HL-60 (cell line): ENCODE results near the gene GUCY1A2.

ENCODE experiments used
- DNase-seq, 2 experiments: peaks; one replicate each; pipeline ENCODE4 v3.0.0-alpha.2; 2010 to 2020; ENCODE audit warnings: low read depth in 1 of 2, low spot score in 1 of 2
- H3K27ac ChIP-seq: fragments of 250-450 bp; sonication (Bioruptor Pico); replicated peaks from 2 replicates; pipeline ENCODE4 v1.5.1; 2020; ENCODE audit warnings: mild to moderate bottlenecking, moderate library complexity
- H3K27me3 ChIP-seq: fragments of 250-450 bp; sonication (Bioruptor Pico); 2 replicates; pipeline ENCODE4 v1.5.1; 2021; ENCODE audit warnings: mild to moderate bottlenecking, moderate library complexity; ENCODE audit not compliant: insufficient read depth, poor library complexity, severe bottlenecking
- H3K4me3 ChIP-seq: replicated peaks from 2 replicates; pipeline ENCODE4 v1.5.1; 2011; ENCODE audit warnings: mild to moderate bottlenecking, control low read depth, low read length; ENCODE audit not compliant: insufficient read depth
- GABPA ChIP-seq: IDR thresholded peaks from 2 replicates; pipeline ENCODE4 v1.6.1; 2012; ENCODE audit warnings: low read depth
- POLR2AphosphoS5 ChIP-seq: IDR thresholded peaks from 2 replicates; pipeline ENCODE4 v1.6.1; 2012; ENCODE audit warnings: low read depth
- SPI1 ChIP-seq: IDR thresholded peaks from 2 replicates; pipeline ENCODE4 v1.6.1; 2012; ENCODE audit warnings: low read depth, mild to moderate bottlenecking, borderline replicate concordance
- TF ChIP-seq, protein P1 (sequence below): IDR thresholded peaks from 2 replicates; pipeline ENCODE4 v1.6.1; 2012; ENCODE audit warnings: low read depth; ENCODE audit not compliant: insufficient replicate concordance
- TF ChIP-seq, protein P2 (sequence below): IDR thresholded peaks from one replicate; pipeline ENCODE4 v1.5.1; 2011; ENCODE audit warnings: low read length, control low read depth, inconsistent platforms; ENCODE audit not compliant: insufficient read depth

The GUCY1A2 gene

DNA sequence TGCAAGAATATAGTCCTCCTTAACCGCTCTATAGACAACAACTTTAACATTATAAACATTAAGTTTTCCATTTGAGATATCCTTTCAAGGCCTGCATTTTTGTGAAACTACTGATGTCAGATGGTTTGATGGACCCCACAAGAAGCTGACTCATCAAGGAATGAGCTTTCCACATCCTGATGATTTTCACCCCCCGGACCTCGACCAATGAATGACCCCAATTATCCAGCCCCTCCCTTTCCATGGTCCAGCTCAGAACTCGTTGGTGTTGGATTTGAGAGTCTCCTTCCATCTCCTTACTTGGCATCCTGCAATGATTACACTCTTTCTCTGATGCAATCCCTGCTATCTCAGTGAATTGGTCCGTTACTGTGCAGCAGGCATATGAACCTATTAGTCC lies 31.8 kb upstream of the GUCY1A2 start:
- TF ChIP-seq, protein P1, sequence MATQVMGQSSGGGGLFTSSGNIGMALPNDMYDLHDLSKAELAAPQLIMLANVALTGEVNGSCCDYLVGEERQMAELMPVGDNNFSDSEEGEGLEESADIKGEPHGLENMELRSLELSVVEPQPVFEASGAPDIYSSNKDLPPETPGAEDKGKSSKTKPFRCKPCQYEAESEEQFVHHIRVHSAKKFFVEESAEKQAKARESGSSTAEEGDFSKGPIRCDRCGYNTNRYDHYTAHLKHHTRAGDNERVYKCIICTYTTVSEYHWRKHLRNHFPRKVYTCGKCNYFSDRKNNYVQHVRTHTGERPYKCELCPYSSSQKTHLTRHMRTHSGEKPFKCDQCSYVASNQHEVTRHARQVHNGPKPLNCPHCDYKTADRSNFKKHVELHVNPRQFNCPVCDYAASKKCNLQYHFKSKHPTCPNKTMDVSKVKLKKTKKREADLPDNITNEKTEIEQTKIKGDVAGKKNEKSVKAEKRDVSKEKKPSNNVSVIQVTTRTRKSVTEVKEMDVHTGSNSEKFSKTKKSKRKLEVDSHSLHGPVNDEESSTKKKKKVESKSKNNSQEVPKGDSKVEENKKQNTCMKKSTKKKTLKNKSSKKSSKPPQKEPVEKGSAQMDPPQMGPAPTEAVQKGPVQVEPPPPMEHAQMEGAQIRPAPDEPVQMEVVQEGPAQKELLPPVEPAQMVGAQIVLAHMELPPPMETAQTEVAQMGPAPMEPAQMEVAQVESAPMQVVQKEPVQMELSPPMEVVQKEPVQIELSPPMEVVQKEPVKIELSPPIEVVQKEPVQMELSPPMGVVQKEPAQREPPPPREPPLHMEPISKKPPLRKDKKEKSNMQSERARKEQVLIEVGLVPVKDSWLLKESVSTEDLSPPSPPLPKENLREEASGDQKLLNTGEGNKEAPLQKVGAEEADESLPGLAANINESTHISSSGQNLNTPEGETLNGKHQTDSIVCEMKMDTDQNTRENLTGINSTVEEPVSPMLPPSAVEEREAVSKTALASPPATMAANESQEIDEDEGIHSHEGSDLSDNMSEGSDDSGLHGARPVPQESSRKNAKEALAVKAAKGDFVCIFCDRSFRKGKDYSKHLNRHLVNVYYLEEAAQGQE, result no peak
- TF ChIP-seq SPI1 (no peak), POLR2AphosphoS5 (no peak), GABPA (no peak)
- TF ChIP-seq, protein P2, sequence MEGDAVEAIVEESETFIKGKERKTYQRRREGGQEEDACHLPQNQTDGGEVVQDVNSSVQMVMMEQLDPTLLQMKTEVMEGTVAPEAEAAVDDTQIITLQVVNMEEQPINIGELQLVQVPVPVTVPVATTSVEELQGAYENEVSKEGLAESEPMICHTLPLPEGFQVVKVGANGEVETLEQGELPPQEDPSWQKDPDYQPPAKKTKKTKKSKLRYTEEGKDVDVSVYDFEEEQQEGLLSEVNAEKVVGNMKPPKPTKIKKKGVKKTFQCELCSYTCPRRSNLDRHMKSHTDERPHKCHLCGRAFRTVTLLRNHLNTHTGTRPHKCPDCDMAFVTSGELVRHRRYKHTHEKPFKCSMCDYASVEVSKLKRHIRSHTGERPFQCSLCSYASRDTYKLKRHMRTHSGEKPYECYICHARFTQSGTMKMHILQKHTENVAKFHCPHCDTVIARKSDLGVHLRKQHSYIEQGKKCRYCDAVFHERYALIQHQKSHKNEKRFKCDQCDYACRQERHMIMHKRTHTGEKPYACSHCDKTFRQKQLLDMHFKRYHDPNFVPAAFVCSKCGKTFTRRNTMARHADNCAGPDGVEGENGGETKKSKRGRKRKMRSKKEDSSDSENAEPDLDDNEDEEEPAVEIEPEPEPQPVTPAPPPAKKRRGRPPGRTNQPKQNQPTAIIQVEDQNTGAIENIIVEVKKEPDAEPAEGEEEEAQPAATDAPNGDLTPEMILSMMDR, result no peak
- H3K27ac ChIP-seq, result no peak overlapping the region
- no peaks in the 10 kb centered on the region for H3K27me3 ChIP-seq
- no peak for DNase-seq
- H3K4me3 ChIP-seq, result no peak overlapping the region

DNA sequence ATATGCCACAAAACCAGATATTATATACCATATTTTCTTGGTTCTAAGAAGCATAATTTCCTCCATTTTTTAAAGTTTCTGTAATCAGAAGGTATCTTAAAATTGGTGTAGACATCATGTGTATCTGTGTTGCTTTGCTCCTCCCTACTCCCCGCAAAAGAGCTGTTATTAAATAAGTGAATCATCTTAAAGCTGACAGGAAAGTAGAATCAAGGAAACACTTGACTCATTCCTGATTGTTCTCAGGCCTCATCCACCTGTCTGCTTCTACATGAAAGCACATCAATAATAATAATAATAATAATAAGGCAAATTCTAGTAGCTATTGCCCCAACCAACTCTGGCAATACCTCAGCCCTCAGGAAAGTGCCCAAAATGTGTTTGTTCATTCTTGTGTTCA lies 26.2 kb upstream of the GUCY1A2 start:
- TF ChIP-seq POLR2AphosphoS5, result no peak
- TF ChIP-seq, protein P2, result no peak
- no peak for TF ChIP-seq SPI1
- no peak for TF ChIP-seq GABPA
- TF ChIP-seq, protein P1, result no peak
- Histone ChIP-seq H3K27me3 (no peaks in the 10 kb centered on the region), H3K4me3 (no peak overlapping the region), H3K27ac (peak overlapping the region; percentile 57; the same call in 1 of the 2 replicates)
- no peak for DNase-seq

DNA sequence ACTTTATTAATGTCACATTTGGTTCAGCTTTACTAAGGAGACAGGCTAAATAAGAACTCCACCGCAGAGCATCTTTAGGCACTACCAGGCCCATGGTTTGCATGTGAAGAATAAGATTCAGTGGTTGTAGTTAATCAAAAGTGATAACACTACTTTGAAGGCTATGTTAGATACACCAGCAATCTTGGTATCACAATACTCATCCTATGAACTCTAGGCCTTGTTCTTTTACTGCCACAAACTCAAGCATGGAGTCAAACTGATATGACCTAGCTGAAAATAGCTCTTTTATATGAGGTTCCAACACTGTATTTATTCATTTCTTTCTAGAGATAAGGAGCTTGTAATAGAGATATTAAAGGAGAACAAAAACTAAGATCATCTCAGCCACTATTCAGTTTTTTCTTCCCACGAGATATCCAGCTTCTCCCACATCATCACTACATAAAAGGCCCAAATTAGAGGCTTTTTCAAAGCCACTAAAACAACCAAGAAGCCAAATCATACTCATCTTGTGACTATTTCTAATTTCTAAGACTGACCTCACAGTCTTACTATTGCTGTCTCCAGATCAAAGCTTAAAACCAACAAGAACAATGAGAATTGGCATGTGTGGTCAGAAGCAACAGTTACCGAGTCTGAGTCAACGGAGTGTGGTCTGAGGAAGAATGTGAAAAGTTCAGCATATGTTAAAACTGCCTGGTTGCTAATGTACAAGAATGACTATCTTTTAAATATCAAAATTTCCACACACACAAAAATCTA lies 25.1 kb upstream of the GUCY1A2 start:
- DNase-seq, result peak in 1 of 2 experiments; percentile 34
- TF ChIP-seq, protein P1, result no peak
- TF ChIP-seq, protein P2, result no peak
- TF ChIP-seq POLR2AphosphoS5, result no peak
- peak overlapping the region; percentile 57 for H3K27ac ChIP-seq

More for the DNA sequence above, 25.1 kb upstream of the GUCY1A2 start:
- no peak overlapping the region for H3K4me3 ChIP-seq
- H3K27me3 ChIP-seq, result no peaks in the 10 kb centered on the region
